HCT116 (cell line): ENCODE results near the gene MORN1. TPM values are rescaled to one million over a fixed set of nuclear protein-coding genes. Genes with fewer than 3 reads are reported as not detected.

Source experiments
- ATAC-seq: fragments of 200-7000 bp; cut with Tn5 transposase; 2 replicates; pipeline ENCODE4 v1.9.1; 2020; ENCODE audit warnings: mild to moderate bottlenecking, moderate library complexity
- BruUV-seq: library from RNA; stranded (reverse); fragments of 400-500 nt; replicated peaks from 2 replicates; lab custom pipeline; 2021; lab: Mats Ljungman, UMichigan
- CTCF ChIA-PET: fragments of 300-600 bp; sonication (Branson Sonifier 250); formaldehyde crosslinking; loops from one replicate; lab custom pipeline; 2021; ENCODE audit warnings: antibody characterized with exemption; lab: Charles Lee
- POLR2A ChIA-PET: fragments of 300-600, 350-600 bp; sonication (Branson Sonifier 250); formaldehyde crosslinking; loops from one replicate; lab custom pipeline; 2021; ENCODE audit warnings: antibody characterized with exemption; lab: Charles Lee
- RAD21 ChIA-PET, 2 experiments: fragments of 300-600 bp; sonication (Branson Sonifier 250); formaldehyde crosslinking; loops; one replicate each; lab custom pipeline; 2023; ENCODE audit warnings: low total read pairs in 2 of 2; ENCODE audit not compliant: uncharacterized antibody in 2 of 2, unreplicated experiment in 2 of 2, low non-redundant PET in 1 of 2; lab: Charles Lee
- DNase-seq: peaks from one replicate; pipeline ENCODE4 v3.0.0-alpha.2; 2010; ENCODE audit warnings: low read depth, low spot score
- H2AFZ ChIP-seq: fragments of 200-600 bp; shearing (Covaris generic), sonication (generic); 2 replicates; pipeline ENCODE4 v1.6.1; 2017; ENCODE audit warnings: low read depth, mixed run types, mixed read lengths, antibody characterized with exemption, low read length; ENCODE audit not compliant: poor library complexity, severe bottlenecking
- H3K27ac ChIP-seq: 2 replicates; pipeline ENCODE4 v1.5.1; 2012; ENCODE audit warnings: low read depth, low read length
- H3K27me3 ChIP-seq: fragments of 200-600 bp; sonication (generic); 2 replicates; pipeline ENCODE4 v1.6.1; 2016; ENCODE audit warnings: mixed run types, low read length, mixed read lengths; ENCODE audit not compliant: insufficient read depth
- H3K36me3 ChIP-seq, 2 experiments: fragments of 200-500 bp in 1 of 2; fragments of 200-600 bp in 1 of 2; sonication (Bioruptor generic) in 1 of 2; sonication (generic) in 1 of 2; 2 replicates each; pipeline versions ENCODE4 v1.5.1 to v1.6.1; 2014 to 2016; ENCODE audit warnings: low read length in 2 of 2, inconsistent platforms in 1 of 2, mixed read lengths in 1 of 2, mixed run types in 1 of 2; ENCODE audit not compliant: insufficient read depth in 2 of 2, control insufficient read depth in 1 of 2
- H3K4me1 ChIP-seq, 2 experiments: fragments of 200-600 bp in 1 of 2; sonication (generic) in 1 of 2; 2 replicates each; pipeline versions ENCODE4 v1.5.1 to v1.6.1; 2012 to 2017; ENCODE audit warnings: low read length in 2 of 2, inconsistent platforms in 1 of 2, mild to moderate bottlenecking in 1 of 2, mixed read lengths in 1 of 2, mixed run types in 1 of 2, moderate library complexity in 1 of 2; ENCODE audit not compliant: insufficient read depth in 2 of 2, control insufficient read depth in 1 of 2
- H3K4me2 ChIP-seq: fragments of 200-600 bp; sonication (generic); 2 replicates; pipeline ENCODE4 v1.6.1; 2017; ENCODE audit warnings: mixed run types, low read length, mixed read lengths
- H3K4me3 ChIP-seq, 2 experiments: fragments of 200-600 bp in 1 of 2; sonication (generic) in 1 of 2; replicated peaks in 1 of 2; 2 replicates each; pipeline ENCODE4 v1.5.1; 2011 to 2016; ENCODE audit warnings: low read length in 2 of 2, control low read depth in 1 of 2, low read depth in 1 of 2, mild to moderate bottlenecking in 1 of 2, mixed read lengths in 1 of 2, mixed run types in 1 of 2
- H3K79me2 ChIP-seq: fragments of 200-600 bp; sonication (generic); 2 replicates; pipeline ENCODE4 v1.6.1; 2017; ENCODE audit warnings: mild to moderate bottlenecking, mixed run types, low read length, moderate library complexity, mixed read lengths; ENCODE audit not compliant: insufficient read depth
- H3K9ac ChIP-seq: fragments of 200-600 bp; sonication (generic); 2 replicates; pipeline ENCODE4 v1.6.1; 2016; ENCODE audit warnings: low read length, mixed read lengths
- H3K9me2 ChIP-seq: fragments of 200-600 bp; sonication (generic), shearing (Covaris generic); 2 replicates; pipeline ENCODE4 v1.6.1; 2017; ENCODE audit warnings: mixed run types, mild to moderate bottlenecking, moderate library complexity; ENCODE audit not compliant: insufficient read depth
- H3K9me3 ChIP-seq, 2 experiments: fragments of 200-500 bp in 1 of 2; fragments of 200-600 bp in 1 of 2; sonication (Bioruptor generic) in 1 of 2; sonication (generic) in 1 of 2; 2 replicates each; pipeline ENCODE4 v1.6.1; 2014 to 2017; ENCODE audit warnings: low read length in 2 of 2, mixed read lengths in 2 of 2, inconsistent platforms in 1 of 2, low read depth in 1 of 2, mild to moderate bottlenecking in 1 of 2, mixed run types in 1 of 2, moderate library complexity in 1 of 2; ENCODE audit not compliant: control insufficient read depth in 1 of 2, insufficient read depth in 1 of 2
- H4K20me1 ChIP-seq: fragments of 200-600 bp; sonication (generic), shearing (Covaris generic); 2 replicates; pipeline ENCODE4 v1.6.1; 2017; ENCODE audit warnings: mixed run types, mild to moderate bottlenecking, moderate library complexity; ENCODE audit not compliant: insufficient read depth
- ATF3 ChIP-seq: IDR thresholded peaks from 2 replicates; pipeline ENCODE4 v1.6.1; 2012
- CEBPB ChIP-seq: IDR thresholded peaks from 2 replicates; pipeline ENCODE4 v1.6.1; 2012; ENCODE audit warnings: low read depth
- CTCF ChIP-seq, 3 experiments: fragments of 200-600 bp in 1 of 3; sonication (generic) in 1 of 3; IDR thresholded peaks in 2 of 3; conservative IDR thresholded peaks in 1 of 3; 2 replicates each; pipeline ENCODE4 v1.5.1; 2012 to 2017; ENCODE audit warnings: low read depth in 2 of 3, low read length in 2 of 3, antibody characterized with exemption in 1 of 3, borderline replicate concordance in 1 of 3, control low read depth in 1 of 3, mild to moderate bottlenecking in 1 of 3, mixed read lengths in 1 of 3, mixed run types in 1 of 3, moderate library complexity in 1 of 3; ENCODE audit not compliant: insufficient read depth in 1 of 3
- EZH2phosphoT487 ChIP-seq: fragments of 200-600 bp; IDR thresholded peaks from 2 replicates; pipeline ENCODE4 v1.6.1; 2018; ENCODE audit warnings: antibody characterized with exemption, borderline replicate concordance
- JUND ChIP-seq: IDR thresholded peaks from 2 replicates; pipeline ENCODE4 v1.6.1; 2012
- SIN3A ChIP-seq: IDR thresholded peaks from 2 replicates; pipeline ENCODE4 v1.6.1; 2012; ENCODE audit warnings: low read depth
- SP1 ChIP-seq: IDR thresholded peaks from 2 replicates; pipeline ENCODE4 v1.6.1; 2012; ENCODE audit warnings: low read depth
- SRF ChIP-seq: IDR thresholded peaks from 2 replicates; pipeline ENCODE4 v1.6.1; 2012; ENCODE audit warnings: low read depth
- YY1 ChIP-seq: IDR thresholded peaks from 2 replicates; pipeline ENCODE4 v1.6.1; 2011; ENCODE audit warnings: low read length, low read depth, moderate library complexity, mild to moderate bottlenecking; ENCODE audit not compliant: insufficient replicate concordance; ENCODE audit errors: extremely low read depth
- ZFX ChIP-seq: fragments of 450-650 bp; IDR thresholded peaks from 2 replicates; pipeline ENCODE4 v1.6.1; 2017
- ZNF274 ChIP-seq: fragments of 200-500 bp; sonication (Bioruptor generic); IDR thresholded peaks from 2 replicates; pipeline ENCODE4 v1.6.1; 2014; ENCODE audit warnings: mild to moderate bottlenecking, low read depth, low read length, inconsistent platforms
- intact Hi-C: fragments of 100-400 bp; cut with micrococcal nuclease; formaldehyde crosslinking; loops from 2 replicates; pipeline ENCODE4 v1.10.0; 2022
- total RNA-seq: library from RNA; stranded (reverse); gene quantifications from one replicate; pipeline ENCODE4 v1.2.1, GENCODE V29; 2021; ENCODE audit not compliant: unreplicated experiment

The MORN1 gene
- total RNA-seq, 1 experiment from 2014 or later = 21.4 TPM

- POLR2A ChIA-PET = interaction anchor here (0.6 kb wide), 1 partner anchor 207 kb away, joined by 4 read pairs; no protein-coding TSS in a partner anchor
- peaks cover 17% of the 10 kb centered on the region; the same call in 1 of the 2 replicates for H3K79me2 ChIP-seq
- DNase-seq (no peak), ATAC-seq (no peak)
- no peaks in the 10 kb centered on the region for H3K9me3 ChIP-seq
- H2AFZ ChIP-seq = no peak overlapping the region
- no peak for TF ChIP-seq CTCF (IDR thresholded peaks at IDR 0.05 in 2 of 3, conservative IDR thresholded peaks at IDR 0.05 in 1 of 3; ENCODE audit: borderline replicate concordance in 1 of 3, insufficient read depth in 1 of 3, low read depth in 2 of 3, low read length in 2 of 3)
- TF ChIP-seq SIN3A = no peak
- no peak for TF ChIP-seq JUND
- TF ChIP-seq ATF3 = no peak
- TF ChIP-seq ZNF274 = no peak
- TF ChIP-seq EZH2phosphoT487 = no peak
- TF ChIP-seq YY1 = no peak
- no peak for TF ChIP-seq ZFX
- no peak for TF ChIP-seq SP1
- no peak for TF ChIP-seq CEBPB
- no peak for TF ChIP-seq SRF
- peaks cover 13 to 23% of the 10 kb centered on the region in 2 experiments; a peak in 3 of 4 replicates for H3K36me3 ChIP-seq
- intact Hi-C loops = no loop called here
- BruUV-seq = no TSS peak
- no peaks in the 10 kb centered on the region for H4K20me1 ChIP-seq
- H3K4me3 ChIP-seq = no peak overlapping the region
- no peak overlapping the region for H3K9ac ChIP-seq
- no peak overlapping the region for H3K27ac ChIP-seq
- H3K27me3 ChIP-seq = no peaks in the 10 kb centered on the region
- H3K9me2 ChIP-seq = no peaks in the 10 kb centered on the region
- RAD21 ChIA-PET = no interaction called here
- H3K4me2 ChIP-seq = no peak overlapping the region
- H3K4me1 ChIP-seq = peaks cover 4 to 10% of the 10 kb centered on the region in 2 experiments; a peak in 3 of 4 replicates
- CTCF ChIA-PET = interaction anchor here (0.7 to 1.1 kb wide), 2 partner anchors 213 kb away, joined by 3 to 4 read pairs; partner anchors contain the start of gene FAAP20
These were observed 16.0 kb upstream of the MORN1 start for GRCh38 chr1:2407166-2407990.
